Mucosa of descending colon (tissue), 3 donors: ENCODE results near the gene GNAT1. TPM values are rescaled to one million over a fixed set of nuclear protein-coding genes. Genes with fewer than 3 reads are reported as not detected.

ENCODE experiments used
- ATAC-seq: fragments of 200-7000 bp; cut with Tn5 transposase; one replicate; pipeline ENCODE4 v1.9.1; 2020; ENCODE audit warnings: mild to moderate bottlenecking, moderate library complexity
- DNase-seq, 3 donors: peaks; one replicate each; pipeline ENCODE4 v3.0.0-alpha.2; 2020
- H3K36me3 ChIP-seq: fragments of 200-600 bp; one replicate; pipeline ENCODE4 v1.8.0; 2021; ENCODE audit warnings: low read depth, mild to moderate bottlenecking
- H3K4me1 ChIP-seq: fragments of 200-600 bp; one replicate; pipeline ENCODE4 v1.8.0; 2021; ENCODE audit warnings: low read depth, mild to moderate bottlenecking
- H3K4me3 ChIP-seq: fragments of 200-600 bp; one replicate; pipeline ENCODE4 v1.8.0; 2021; ENCODE audit warnings: mild to moderate bottlenecking
- H3K9me3 ChIP-seq: fragments of 200-600 bp; one replicate; pipeline ENCODE4 v1.8.0; 2021; ENCODE audit warnings: mild to moderate bottlenecking
- intact Hi-C, 2 donors: fragments of 100-400 bp; cut with DNase I in 1 of 2; cut with micrococcal nuclease in 1 of 2; formaldehyde crosslinking; loops; one replicate each; pipeline versions ENCODE4 v1.11.0 to v1.11.1; 2022; cut with DNase I, micrococcal nuclease
- total RNA-seq, 3 donors: library from RNA; stranded (reverse); fragmentation: NEBNext Ultra II Directional in 2 of 3; extraction: Animal tissue kit (Norgen Biotek cat#: 25700) in 2 of 3; gene quantifications; one replicate each; pipeline versions ENCODE4 v1.2.1 to v1.2.4, GENCODE V29; 2021 to 2023
- TF ChIP-seq, protein P1 (sequence below): fragments of 200-600 bp; IDR thresholded peaks from one replicate; pipeline ENCODE4 v1.8.0; 2022; ENCODE audit warnings: antibody characterized with exemption, mild to moderate bottlenecking
- donor health status: DM: no; HTN: no; CAD: no; lungs with moderate emphysema.
- donor health status: DM: no; HTN: no; CAD: no.
- donor health status: DM: no; HTN: yes; CAD: no.

Gene GNAT1
- total RNA-seq, 3 donors from 2014 or later, result not detected

GRCh38 chr3:50237754-50238548 lies 46.5 kb downstream of the GNAT1 start:
- TF ChIP-seq, protein P1, sequence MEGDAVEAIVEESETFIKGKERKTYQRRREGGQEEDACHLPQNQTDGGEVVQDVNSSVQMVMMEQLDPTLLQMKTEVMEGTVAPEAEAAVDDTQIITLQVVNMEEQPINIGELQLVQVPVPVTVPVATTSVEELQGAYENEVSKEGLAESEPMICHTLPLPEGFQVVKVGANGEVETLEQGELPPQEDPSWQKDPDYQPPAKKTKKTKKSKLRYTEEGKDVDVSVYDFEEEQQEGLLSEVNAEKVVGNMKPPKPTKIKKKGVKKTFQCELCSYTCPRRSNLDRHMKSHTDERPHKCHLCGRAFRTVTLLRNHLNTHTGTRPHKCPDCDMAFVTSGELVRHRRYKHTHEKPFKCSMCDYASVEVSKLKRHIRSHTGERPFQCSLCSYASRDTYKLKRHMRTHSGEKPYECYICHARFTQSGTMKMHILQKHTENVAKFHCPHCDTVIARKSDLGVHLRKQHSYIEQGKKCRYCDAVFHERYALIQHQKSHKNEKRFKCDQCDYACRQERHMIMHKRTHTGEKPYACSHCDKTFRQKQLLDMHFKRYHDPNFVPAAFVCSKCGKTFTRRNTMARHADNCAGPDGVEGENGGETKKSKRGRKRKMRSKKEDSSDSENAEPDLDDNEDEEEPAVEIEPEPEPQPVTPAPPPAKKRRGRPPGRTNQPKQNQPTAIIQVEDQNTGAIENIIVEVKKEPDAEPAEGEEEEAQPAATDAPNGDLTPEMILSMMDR, result no peak
- ATAC-seq, result peak; percentile 39
- Histone ChIP-seq H3K9me3 (no peaks in the 10 kb centered on the region), H3K4me3 (peak overlapping the region; percentile 66), H3K4me1 (peaks cover 54% of the 10 kb centered on the region), H3K36me3 (no peaks in the 10 kb centered on the region)
- peak; percentile 77 to 93 (median 81) for DNase-seq
- intact Hi-C loops, result no loop called here

DNA sequence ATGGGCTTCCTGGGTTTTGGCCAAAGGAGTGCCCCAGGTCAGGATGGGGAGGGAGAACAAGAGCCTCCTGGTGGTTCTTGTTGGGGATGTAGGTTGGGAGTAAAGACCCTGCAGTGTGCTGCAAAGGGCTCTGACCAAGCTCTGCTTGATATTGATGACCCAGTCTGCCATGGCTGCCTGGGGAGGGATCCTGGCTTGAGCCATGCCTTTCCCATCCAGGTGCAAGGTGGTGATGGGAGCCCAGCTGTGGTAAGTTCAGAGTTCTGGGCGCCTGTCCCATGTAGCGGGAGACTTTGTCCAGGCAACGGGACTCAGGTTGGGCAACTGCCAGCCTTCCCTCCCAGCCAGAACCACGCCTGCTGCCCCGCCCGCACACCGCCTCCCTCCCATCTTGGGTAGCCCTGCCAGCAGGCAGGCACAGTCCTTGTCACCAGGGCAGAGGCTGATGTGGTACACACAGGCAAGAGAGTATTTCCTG lies 47.2 kb downstream of the GNAT1 start:
- no peak overlapping the region for H3K4me3 ChIP-seq
- no peaks in the 10 kb centered on the region for H3K9me3 ChIP-seq
- peaks cover 60% of the 10 kb centered on the region for H3K4me1 ChIP-seq
- intact Hi-C loops, result no loop called here
- DNase-seq, result peak; percentile 93 to 95 (median 94)
- peak; percentile 62 for ATAC-seq
- H3K36me3 ChIP-seq, result no peaks in the 10 kb centered on the region
- TF ChIP-seq, protein P1, result no peak

- Histone ChIP-seq H3K4me1 (peaks cover 68% of the 10 kb centered on the region), H3K4me3 (no peak overlapping the region), H3K36me3 (no peaks in the 10 kb centered on the region), H3K9me3 (no peaks in the 10 kb centered on the region)
- TF ChIP-seq, protein P1, result no peak
- intact Hi-C loops, result no loop called here
- ATAC-seq (no peak), DNase-seq (no peak)
These were observed 48.2 kb downstream of the GNAT1 start for GRCh38 chr3:50239649-50240048.

- H3K9me3 ChIP-seq, result no peaks in the 10 kb centered on the region
- no peak for DNase-seq
- intact Hi-C loops, result no loop called here
- no peak overlapping the region for H3K4me3 ChIP-seq
- TF ChIP-seq, protein P1, result no peak
- no peaks in the 10 kb centered on the region for H3K36me3 ChIP-seq
- H3K4me1 ChIP-seq, result peaks cover 74% of the 10 kb centered on the region
- no peak for ATAC-seq
These were observed 49.8 kb downstream of the GNAT1 start for GRCh38 chr3:50241163-50241562.

DNA sequence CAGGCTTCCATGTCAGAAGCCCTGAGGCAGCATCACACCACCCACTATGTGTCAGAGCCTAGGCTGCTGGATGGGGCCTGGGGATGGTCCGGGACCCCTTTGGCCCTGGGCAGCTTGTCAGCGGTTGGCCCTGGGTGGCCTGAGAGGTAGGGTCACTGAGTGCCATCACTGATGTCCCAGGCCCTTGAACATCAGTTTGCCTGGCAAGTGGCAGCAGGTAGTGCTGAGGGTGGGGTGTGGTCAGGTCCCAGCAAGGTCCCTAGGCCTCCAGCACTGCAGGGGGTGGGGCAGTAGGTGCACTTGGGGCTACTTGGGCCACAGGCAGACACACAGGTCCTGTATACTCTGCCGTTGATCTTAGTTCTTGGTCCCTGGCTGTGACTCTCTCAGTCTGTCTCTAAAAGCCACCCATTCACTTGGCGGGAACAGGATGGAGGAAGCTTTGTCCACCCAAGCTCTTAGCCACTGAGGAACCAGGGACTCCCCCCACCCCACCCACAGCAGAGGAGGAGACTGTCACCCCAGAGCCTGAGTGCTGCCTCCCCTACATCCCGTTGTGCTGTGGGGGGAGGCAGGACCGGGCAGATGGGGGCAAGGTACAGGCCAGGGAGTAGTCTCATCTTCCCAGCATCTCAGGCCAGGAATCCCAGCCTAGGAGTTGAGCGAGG lies 50.4 kb downstream of the GNAT1 start:
- Histone ChIP-seq H3K9me3 (no peaks in the 10 kb centered on the region), H3K4me3 (no peak overlapping the region), H3K4me1 (peaks cover 77% of the 10 kb centered on the region), H3K36me3 (no peaks in the 10 kb centered on the region)
- TF ChIP-seq, protein P1, result no peak
- DNase-seq, result no peak
- intact Hi-C loops, result no loop called here
- ATAC-seq, result no peak
